Stimulated activated CD4-positive, alpha-beta T cell treated with anti-CD3 and anti-CD28 coated beads, Interleukin-15, amount 100 ng/mL, for 48 hours (primary cell): ENCODE results near the gene NFKBIA.
"Not testable (repeated sequence)": the region's sequence is repeated elsewhere in the genome, so short reads cannot be mapped to it uniquely, and the experiment has no call there.

Source experiments
- DNase-seq, 2 donors: peaks; one replicate each; pipeline ENCODE4 v3.0.0-alpha.2; 2020; ENCODE audit warnings: low read depth in 2 of 2

The NFKBIA gene

GRCh38 chr14:35390577-35391387, 13.8 kb downstream of the NFKBIA start:
- no peak for DNase-seq

- DNase-seq, result no peak
These were observed 15.3 kb downstream of the NFKBIA start for GRCh38 chr14:35389315-35389667.

- DNase-seq, result no peak
These were observed 15.8 kb downstream of the NFKBIA start for GRCh38 chr14:35388656-35389314.

GRCh38 chr14:35387713-35388579, 16.6 kb downstream of the NFKBIA start:
- no peak for DNase-seq

GRCh38 chr14:35387219-35387618, 17.3 kb downstream of the NFKBIA start:
- no peak for DNase-seq

GRCh38 chr14:35386673-35387125, 17.9 kb downstream of the NFKBIA start:
- no peak for DNase-seq

- no peak for DNase-seq
These were observed 19.3 kb downstream of the NFKBIA start for GRCh38 chr14:35385042-35385839.

- DNase-seq, result no peak
These were observed 20.0 kb downstream of the NFKBIA start for GRCh38 chr14:35384455-35385041.

GRCh38 chr14:35383569-35384454, 20.7 kb downstream of the NFKBIA start:
- DNase-seq, result no peak

GRCh38 chr14:35380794-35381193, 23.8 kb downstream of the NFKBIA start:
- no peak for DNase-seq

- not testable (repeated sequence) for DNase-seq
These were observed 25.2 kb downstream of the NFKBIA start for GRCh38 chr14:35379234-35379933.

- DNase-seq, result no peak
These were observed 25.9 kb downstream of the NFKBIA start for GRCh38 chr14:35378425-35379233.

- DNase-seq, result no peak
These were observed 29.0 kb downstream of the NFKBIA start for GRCh38 chr14:35375558-35376025.

- DNase-seq, result no peak
These were observed 30.3 kb downstream of the NFKBIA start for GRCh38 chr14:35374263-35374712.

- not testable (repeated sequence) for DNase-seq
These were observed 31.3 kb downstream of the NFKBIA start for GRCh38 chr14:35373208-35373607.

- DNase-seq, result no peak
These were observed 33.6 kb downstream of the NFKBIA start for GRCh38 chr14:35370969-35371368.

GRCh38 chr14:35369701-35370191, 34.8 kb downstream of the NFKBIA start:
- no peak for DNase-seq
